HG03159 (cell line): Measurements from ENCODE around the gene PIK3R2.
"Not testable (repeated sequence)": the region's sequence is repeated elsewhere in the genome, so short reads cannot be mapped to it uniquely, and the experiment has no call there.

Experiments used
- ATAC-seq: cut with Tn5 transposase; IDR thresholded peaks from one replicate; pipeline ENCODE4 v1.9.1; 2021; ENCODE audit warnings: mild to moderate bottlenecking, moderate library complexity; ENCODE audit not compliant: unreplicated experiment

The PIK3R2 gene

DNA sequence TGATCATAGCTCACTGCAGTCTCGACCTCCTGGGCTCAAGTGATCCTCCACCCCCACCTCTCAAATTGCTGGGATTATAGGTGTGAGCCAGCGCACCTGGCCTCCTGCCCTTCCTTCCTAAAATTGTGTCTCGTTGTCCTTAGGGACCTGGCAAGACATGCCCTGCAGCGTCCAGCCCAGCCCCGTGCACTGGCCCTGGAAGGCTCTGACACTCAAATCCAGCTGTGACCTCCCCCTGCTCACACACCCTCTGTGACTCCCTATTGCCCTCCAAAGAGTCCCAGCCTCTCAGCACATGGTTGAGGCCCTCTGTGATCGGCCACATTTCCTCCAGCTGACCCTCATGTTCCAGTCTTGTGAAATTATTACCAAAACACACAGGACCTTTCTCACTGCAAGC is 45.0 kb downstream of the PIK3R2 start:
- ATAC-seq: no peak

DNA sequence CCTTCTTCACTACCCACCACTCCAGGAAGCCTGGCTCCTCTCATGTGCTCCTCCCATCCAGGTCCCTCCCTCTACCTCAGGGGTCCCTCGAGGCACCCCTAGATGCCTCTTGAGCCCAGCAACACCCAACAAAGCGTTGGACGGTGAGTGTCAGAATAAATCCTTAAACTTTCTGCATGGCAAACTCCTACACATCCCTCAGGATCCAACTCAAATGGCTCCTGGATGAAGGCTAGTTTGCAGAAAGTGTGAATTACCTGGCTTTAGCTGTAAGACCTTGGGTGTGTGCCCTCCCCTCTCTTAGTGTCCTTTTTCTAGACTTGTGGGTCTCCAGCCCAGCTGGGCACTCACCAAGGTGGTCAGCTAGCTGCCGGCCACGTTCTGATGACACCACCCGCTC is 45.4 kb downstream of the PIK3R2 start:
- no peak for ATAC-seq

DNA sequence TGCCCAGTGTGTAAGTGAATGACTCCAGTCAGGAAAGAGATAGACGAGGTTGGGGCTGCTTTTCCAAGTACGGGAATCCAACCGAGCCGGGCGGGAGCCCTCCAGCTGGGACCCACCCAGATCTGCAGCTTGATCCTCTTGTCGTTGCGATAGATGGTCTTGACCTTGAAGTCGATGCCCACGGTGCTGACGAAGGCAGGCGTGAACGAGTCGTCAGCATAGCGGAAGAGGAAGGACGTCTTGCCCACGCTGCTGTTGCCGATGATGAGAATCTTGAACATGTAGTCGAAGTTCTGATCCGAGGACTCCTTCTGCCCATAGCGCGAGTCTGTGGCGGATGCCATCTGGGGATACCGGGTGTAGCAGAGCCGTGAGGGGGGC is 49.4 kb downstream of the PIK3R2 start:
- ATAC-seq: no peak

DNA sequence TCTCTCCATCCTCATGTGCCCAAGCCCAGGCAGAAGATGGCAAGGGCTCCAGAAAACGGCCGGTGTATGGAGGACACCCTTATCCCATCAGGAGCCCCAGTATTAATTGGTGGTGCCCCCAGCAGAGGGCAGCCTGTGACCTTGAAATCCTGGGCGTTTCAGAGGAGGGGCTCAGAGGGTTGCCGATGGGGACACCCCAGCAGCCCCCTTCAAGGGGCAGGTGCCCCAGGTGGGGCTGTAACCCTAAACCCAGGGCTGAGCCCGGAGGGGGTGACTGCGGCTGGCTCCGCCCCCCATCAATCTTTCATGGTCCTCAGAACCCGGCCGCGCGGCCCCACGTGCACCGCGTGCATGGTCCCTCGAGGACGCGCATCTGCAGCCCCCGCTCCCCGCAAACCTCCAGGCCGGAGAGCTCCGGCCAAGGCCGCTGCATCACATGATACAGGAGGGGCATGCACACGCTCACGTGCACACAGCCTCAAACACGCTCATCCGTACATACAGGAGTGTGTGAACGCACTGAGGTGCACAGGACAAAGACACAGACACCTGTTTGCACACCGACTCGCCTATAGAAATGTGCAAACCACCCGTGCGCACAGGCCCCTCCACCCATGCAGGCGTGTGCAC is 49.9 kb downstream of the PIK3R2 start:
- ATAC-seq: no peak

DNA sequence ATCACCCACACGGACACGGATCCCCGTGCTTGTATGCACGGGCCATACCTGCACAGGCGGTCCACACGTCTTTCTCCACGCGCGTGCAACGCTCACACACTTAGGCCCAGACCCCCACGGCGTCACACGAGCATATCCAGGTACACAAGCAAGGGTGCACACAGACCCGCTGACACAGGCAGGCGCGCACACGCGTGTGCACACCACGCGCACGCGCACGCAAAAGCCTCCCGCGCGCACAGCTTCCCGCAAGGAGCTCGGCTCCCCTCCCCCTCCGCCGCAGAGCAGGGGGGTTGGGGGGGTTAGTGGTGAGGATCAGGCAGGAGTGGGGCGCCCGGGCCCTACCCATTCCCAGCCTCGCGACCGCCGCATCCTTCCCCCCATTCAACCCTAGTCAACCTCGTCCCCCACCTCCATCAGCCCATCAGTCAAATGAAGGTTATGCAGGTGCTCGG is 50.5 kb downstream of the PIK3R2 start:
- ATAC-seq: no peak

DNA sequence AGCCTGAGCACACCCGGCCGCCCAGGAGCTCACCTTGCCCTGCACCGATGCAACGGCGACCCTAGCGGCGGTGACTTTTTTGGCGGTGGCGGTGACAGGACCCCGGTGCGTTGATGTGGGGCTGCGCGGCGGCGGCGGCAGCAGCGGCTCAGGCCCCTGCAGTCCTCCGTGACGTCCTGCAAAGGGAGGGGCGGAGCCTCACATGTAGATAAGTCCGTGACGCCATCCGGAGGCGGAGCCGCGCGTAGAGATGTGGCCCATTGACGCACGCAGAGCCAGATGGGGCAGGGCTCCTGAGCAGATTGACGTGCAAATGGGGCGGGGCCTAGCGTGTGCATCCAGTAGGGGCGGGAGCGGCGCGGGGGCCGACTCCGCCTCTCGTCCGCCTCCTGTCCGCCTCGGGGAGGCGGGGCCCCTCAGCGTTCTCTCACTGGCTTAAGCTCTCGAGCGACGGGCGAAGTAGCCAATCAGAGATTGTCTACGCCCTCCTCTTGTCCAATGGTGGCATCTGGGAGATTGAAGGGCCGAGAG is 51.0 kb downstream of the PIK3R2 start, which contains the start of gene RAB3A:
RAB3A (minus strand) TSS at position 180 of the 531 bp plus-strand sequence. CDS start 1,302 bp downstream, outside the sequence.
- peak; percentile 87 for ATAC-seq

DNA sequence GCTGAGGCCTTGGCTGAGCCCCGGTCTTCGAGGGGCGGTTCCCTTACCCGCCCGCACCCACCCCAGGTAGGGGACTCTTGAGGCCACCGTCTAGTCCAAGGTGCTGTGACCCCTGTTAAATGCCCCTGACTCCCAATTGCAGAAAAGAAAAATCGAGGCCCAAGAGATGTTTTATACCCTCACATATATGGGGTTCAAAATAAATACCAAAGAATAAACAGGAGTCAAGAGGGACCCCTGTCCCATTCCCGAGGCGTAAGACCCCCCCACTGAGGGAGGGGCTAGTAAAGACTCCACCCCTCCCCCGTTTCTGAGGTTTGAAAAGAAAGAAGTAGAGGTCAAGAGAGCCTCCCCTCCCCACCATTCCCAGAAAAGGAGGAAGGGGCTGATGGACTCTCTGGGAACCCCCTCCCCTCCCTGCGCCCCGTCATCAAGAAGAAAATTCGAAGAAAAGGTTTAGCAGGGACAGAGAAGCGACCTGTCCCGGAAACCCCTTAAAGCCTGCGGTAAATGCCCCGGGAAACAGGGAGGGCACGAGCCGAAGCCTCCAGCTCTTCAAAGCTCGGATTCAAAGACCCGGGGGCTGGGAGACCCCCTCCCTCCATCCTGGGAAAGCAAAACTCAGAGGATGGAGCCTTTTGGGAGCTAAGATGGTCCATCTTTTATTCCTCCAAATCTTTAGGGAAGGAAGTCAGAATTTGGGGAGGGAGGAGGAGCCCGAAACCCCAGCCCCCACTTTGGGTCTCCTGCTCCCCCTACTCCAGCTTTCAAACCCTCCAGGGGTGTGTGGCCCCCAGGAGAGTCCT is 51.6 kb downstream of the PIK3R2 start:
- peak; percentile 6 for ATAC-seq

DNA sequence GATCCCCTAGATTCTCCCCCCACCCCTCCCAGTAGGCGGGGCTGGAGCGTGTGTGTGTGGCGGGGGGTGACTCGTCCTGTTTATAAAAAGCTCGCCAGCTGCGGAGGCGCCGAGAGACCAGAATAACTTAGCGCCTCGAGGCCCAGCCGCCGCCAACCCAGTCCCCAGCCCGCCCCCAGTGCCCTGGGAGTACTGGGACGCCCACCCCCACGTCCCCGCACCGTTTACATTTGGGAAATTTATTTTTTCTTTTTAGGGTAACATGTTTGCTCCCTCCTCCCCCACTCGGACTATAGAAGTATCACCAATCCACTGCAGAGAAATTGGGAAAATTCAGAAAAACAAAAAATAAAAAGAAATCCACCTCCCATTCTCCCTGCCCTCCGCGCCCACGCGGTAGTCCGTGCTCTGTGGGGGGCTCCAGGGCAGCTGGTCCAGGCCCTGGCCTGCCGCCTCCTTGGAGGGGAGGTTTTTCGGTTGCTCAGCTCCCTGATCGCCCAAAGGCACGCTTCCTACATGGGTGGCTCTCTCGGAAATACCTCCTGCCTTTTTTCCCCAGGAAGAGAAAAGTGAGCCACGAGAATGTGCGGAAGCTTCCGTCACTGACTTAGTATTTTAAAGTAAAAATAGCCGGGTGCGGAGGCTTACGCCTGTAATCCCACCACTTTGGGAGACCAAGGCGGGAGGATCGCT is 52.4 kb downstream of the PIK3R2 start:
- ATAC-seq: no peak

DNA sequence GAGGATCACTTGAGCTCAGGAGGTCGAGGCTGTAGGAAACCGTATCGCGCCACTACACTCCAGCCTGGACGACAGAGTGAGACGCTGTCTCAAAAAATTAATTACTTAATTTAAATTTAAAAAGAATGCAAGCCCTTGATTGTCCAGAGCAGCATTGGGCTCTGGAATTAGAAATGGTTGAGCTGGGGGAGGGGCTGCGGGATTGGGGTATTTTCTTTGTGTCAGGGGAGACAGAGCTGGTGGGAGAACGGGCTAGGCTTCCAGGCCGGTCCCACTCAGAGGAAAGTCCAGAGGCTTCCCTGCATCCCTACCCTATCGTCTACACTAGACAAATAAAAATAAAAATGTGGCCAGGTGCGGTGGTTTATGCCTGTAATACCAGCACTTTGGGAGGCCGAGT is 53.1 kb downstream of the PIK3R2 start:
- ATAC-seq: no peak

DNA sequence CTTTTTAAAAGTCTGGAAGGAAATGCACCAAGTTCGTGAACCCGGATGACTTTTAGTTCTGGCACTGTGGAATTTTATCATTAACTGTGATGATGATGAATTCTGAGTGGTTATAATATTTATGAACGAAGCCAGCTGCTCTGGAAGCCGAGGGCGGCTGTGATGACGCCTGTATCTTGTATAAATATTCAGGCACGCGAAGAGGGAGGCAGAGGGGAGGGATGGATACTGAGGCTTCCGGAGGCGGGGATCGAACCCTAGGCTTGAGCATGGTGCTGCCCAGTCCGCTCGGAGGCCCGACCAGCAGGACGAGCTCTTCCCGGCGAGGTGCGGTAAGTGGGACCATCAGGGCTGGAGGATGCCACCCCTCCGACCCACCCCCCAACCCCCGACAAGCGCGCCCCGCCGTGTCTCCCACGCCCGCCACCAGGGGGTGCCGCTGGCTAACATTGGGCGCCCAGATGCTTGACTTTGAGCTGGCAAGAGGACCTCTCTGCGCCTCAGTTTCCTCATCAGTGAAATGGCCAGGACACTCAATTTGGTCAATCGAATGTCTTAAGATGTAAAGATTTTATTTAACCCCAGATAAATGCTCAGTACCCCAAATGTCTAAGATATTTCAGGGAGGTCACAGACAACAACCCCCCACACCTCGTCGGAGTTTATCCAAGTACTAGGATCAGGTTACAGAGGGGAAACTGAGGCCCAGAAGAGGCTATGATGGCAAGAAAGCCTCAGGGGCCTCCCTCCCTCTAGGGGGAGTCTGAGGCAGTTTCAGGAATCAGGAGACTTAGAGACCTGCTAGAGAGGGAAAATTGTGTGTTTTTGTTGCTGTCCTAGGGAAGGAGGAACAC is 55.4 kb downstream of the PIK3R2 start:
- no peak for ATAC-seq

DNA sequence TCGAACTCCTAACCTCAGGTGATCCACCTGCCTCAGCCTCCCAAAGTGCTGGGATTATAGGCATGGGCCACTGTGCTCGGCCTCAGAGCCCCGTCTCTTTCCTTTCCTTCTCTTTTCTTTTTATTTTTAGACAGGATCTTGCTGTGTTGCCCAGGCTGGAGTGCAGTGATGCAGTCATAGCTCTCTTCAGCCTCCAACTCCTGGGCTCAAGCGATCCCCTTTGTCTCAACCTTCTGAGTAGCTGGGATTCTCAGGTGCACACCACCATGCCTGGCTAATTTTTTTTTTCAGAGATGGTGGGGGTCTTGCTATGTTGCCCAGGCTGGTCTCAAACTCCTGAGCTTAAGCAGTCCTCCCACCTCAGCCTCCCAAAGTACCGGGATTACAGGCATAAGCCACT is 56.9 kb downstream of the PIK3R2 start:
- not testable (repeated sequence) for ATAC-seq

DNA sequence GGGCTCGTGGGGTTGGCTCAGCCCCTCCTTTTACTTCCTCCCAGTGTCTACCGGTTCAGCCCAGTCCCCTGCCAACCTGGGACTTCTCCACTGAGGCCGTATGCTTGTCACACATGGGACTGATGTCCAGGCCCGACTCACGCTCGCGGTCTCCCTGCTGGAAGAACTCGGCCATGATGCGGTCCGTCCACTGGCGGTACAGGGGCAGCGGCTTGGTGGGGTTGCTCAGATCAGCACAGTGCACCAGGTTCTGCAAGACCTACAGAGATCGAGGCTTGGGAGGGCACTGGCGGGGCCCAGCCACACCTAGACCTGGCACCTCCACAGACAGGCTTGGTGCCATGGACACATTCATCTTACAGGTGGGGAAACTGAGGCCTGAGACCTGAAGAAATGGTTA is 58.7 kb downstream of the PIK3R2 start:
- ATAC-seq: no peak

DNA sequence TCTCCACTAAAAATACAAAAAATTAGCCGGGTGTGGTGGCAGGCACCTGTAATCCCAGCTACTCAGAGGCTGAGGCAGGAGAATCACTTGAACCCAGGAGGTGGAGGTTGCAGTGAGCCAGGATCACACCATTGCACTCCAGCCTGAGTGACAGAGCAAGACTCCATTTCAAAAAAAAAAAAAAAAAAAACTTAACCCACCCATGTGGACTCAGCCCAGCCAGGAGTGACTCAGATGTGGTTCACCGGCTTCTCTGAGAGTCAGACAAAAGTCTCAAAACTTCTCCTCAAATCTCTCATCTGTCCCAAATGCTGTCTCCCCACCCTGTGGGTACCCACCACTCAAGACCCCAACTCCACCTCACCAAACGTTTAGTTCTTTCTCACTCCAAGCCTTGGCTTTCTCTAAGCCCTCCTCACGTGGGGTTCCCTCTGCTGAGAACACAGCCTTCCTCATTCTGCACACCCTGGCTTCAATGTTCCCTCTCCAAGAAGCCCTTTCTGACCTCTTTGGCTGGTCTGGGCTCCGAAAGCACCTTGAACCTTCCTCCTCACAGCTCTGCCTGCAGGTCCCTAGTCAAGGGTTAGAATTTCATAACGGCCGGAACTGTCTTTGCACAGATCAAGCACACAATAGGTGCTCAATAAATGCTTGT is 61.9 kb downstream of the PIK3R2 start:
- no peak for ATAC-seq

DNA sequence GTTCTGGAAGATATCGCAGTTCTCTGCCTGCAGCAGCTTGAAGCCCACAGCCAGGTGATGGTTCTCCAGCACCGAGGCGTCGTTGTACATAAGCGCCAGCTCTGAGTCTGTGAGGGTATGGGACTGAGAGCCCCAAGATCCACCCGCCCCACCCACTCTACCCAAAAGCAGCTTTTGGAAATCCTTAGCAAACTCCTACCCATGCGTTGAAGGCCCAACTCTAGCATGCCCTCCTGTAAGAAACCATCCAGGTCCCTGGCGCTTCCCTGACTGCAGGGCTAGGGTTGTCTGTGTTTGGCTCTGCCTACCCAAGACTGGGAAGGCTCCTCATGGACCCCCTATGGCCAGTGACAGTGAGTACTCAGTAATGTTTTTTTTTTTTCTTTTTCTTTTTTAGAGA is 63.8 kb downstream of the PIK3R2 start:
- no peak for ATAC-seq

DNA sequence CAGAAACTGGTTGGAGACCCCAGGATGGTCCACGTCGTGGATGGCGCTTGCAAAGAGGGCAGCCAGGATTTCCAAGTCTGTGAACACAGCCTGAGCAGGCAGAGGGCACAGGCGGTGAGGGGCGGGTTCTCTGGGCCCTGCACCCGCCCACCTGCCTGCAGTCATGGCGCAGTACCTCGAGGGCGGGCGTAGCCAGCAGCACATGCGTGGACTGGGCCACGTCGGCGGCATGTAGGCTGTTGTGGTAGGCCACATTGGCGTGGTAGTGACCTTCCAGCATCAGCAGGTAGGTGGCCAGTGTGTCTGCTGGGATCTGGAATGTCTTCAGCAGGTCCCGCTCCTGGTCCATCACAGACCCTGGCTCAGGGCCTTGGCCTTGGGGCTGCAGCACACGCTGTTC is 65.2 kb downstream of the PIK3R2 start:
- no peak for ATAC-seq

DNA sequence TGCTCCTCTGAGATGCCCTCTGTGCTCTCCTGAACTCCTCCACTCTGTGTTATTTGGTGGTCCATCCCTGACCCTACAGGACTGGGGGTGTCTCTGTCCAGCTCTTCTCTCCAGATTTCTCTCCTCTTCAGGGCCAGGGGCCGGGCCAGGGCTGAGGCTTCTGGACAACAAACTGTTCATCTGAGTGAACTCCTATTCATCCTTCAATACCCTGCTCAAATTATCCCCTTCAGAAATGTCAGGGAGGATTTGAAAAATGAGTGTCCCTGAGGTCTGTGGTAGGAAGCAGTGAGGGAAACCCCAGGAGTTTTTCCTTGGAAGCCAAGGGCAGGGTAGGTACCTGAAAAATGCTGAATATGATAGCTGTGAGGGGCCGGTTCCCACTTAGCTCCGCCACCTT is 65.6 kb downstream of the PIK3R2 start:
- no peak for ATAC-seq
